T-helper 1 cell treated with Interleukin-12 subunit alpha and Interleukin-12 subunit beta and Interleukin-4 antibody, amounts not matched to agents 30 μg/mL and 1 μg/mL, for 36 hours (primary cell): Measurements from ENCODE around the gene RNF152.

Source experiments
- H3K27ac Mint-ChIP-seq: one replicate; pipeline ENCODE4 v1.8.0; 2021; ENCODE audit warnings: mild to moderate bottlenecking, mixed read lengths
- H3K27me3 Mint-ChIP-seq: one replicate; pipeline ENCODE4 v1.8.0; 2021; ENCODE audit warnings: low read depth, mixed read lengths
- H3K36me3 Mint-ChIP-seq: one replicate; pipeline ENCODE4 v1.8.0; 2021; ENCODE audit warnings: low read depth, mixed read lengths
- H3K4me1 Mint-ChIP-seq: one replicate; pipeline ENCODE4 v1.8.0; 2021; ENCODE audit warnings: low read depth, mixed read lengths
- H3K4me3 Mint-ChIP-seq: one replicate; pipeline ENCODE4 v1.8.0; 2021; ENCODE audit warnings: mild to moderate bottlenecking, moderate library complexity, mixed read lengths
- H3K9me3 Mint-ChIP-seq: one replicate; pipeline ENCODE4 v1.8.0; 2021; ENCODE audit warnings: mixed read lengths

The RNF152 gene

GRCh38 chr18:61892683-61893308, at the start of gene RNF152:
RNF152 (minus strand) TSS chr18:61893007; CDS start chr18:61816463, 76,544 bp downstream.
- peaks cover 66% of the 10 kb centered on the region for H3K27me3 Mint-ChIP-seq

GRCh38 chr18:61941948-61942471, 49.2 kb upstream of the RNF152 start:
- peaks cover 12% of the 10 kb centered on the region for H3K4me1 Mint-ChIP-seq
- H3K27ac Mint-ChIP-seq, result peak overlapping the region; percentile 63
- peak overlapping the region; percentile 11 for H3K4me3 Mint-ChIP-seq

More at GRCh38 chr18:61892683-61893308, at the start of gene RNF152:
- Mint-ChIP-seq H3K36me3 (no peaks in the 10 kb centered on the region), H3K4me1 (peaks cover 13% of the 10 kb centered on the region), H3K9me3 (no peaks in the 10 kb centered on the region), H3K4me3 (peak within 1 kb of the TSS; percentile 82), H3K27ac (no peak within 1 kb of the TSS)

GRCh38 chr18:61939046-61939674, 46.4 kb upstream of the RNF152 start:
- Mint-ChIP-seq H3K27me3 (peaks cover 41% of the 10 kb centered on the region), H3K9me3 (peaks cover 5% of the 10 kb centered on the region), H3K4me1 (peaks cover 11% of the 10 kb centered on the region), H3K4me3 (no peak overlapping the region), H3K36me3 (peaks cover 2% of the 10 kb centered on the region), H3K27ac (no peak overlapping the region)

More at GRCh38 chr18:61941948-61942471, 49.2 kb upstream of the RNF152 start:
- Mint-ChIP-seq H3K9me3 (peaks cover 8% of the 10 kb centered on the region), H3K27me3 (peaks cover 43% of the 10 kb centered on the region), H3K36me3 (peaks cover 2% of the 10 kb centered on the region)

GRCh38 chr18:61935362-61935761, 42.6 kb upstream of the RNF152 start:
- H3K36me3 Mint-ChIP-seq, result no peaks in the 10 kb centered on the region
- no peak overlapping the region for H3K27ac Mint-ChIP-seq
- peaks cover 1% of the 10 kb centered on the region for H3K4me1 Mint-ChIP-seq
- H3K9me3 Mint-ChIP-seq, result peaks cover 9% of the 10 kb centered on the region
- peaks cover 43% of the 10 kb centered on the region for H3K27me3 Mint-ChIP-seq
- no peak overlapping the region for H3K4me3 Mint-ChIP-seq

GRCh38 chr18:61931654-61932379, 39.0 kb upstream of the RNF152 start:
- peaks cover 27% of the 10 kb centered on the region for H3K9me3 Mint-ChIP-seq
- H3K27me3 Mint-ChIP-seq, result peaks cover 30% of the 10 kb centered on the region
- peaks cover 5% of the 10 kb centered on the region for H3K4me1 Mint-ChIP-seq
- H3K4me3 Mint-ChIP-seq, result no peak overlapping the region
- no peak overlapping the region for H3K27ac Mint-ChIP-seq
- H3K36me3 Mint-ChIP-seq, result peaks cover 4% of the 10 kb centered on the region

- H3K4me3 Mint-ChIP-seq, result no peak overlapping the region
- peaks cover 27% of the 10 kb centered on the region for H3K9me3 Mint-ChIP-seq
- no peak overlapping the region for H3K27ac Mint-ChIP-seq
- H3K4me1 Mint-ChIP-seq, result peaks cover 13% of the 10 kb centered on the region
- H3K27me3 Mint-ChIP-seq, result peaks cover 21% of the 10 kb centered on the region
- peaks cover 4% of the 10 kb centered on the region for H3K36me3 Mint-ChIP-seq
These were observed 37.3 kb upstream of the RNF152 start for GRCh38 chr18:61929881-61930640.

- Mint-ChIP-seq H3K36me3 (peaks cover 4% of the 10 kb centered on the region), H3K4me3 (peak overlapping the region; percentile 1), H3K27me3 (peaks cover 6% of the 10 kb centered on the region), H3K9me3 (peaks cover 32% of the 10 kb centered on the region), H3K4me1 (peaks cover 13% of the 10 kb centered on the region), H3K27ac (no peak overlapping the region)
These were observed 33.7 kb upstream of the RNF152 start for GRCh38 chr18:61926532-61926931.

GRCh38 chr18:61924550-61924949, 31.7 kb upstream of the RNF152 start:
- peaks cover 2% of the 10 kb centered on the region for H3K27me3 Mint-ChIP-seq
- H3K4me1 Mint-ChIP-seq, result peaks cover 13% of the 10 kb centered on the region
- H3K9me3 Mint-ChIP-seq, result peaks cover 24% of the 10 kb centered on the region
- H3K36me3 Mint-ChIP-seq, result peaks cover 2% of the 10 kb centered on the region
- no peak overlapping the region for H3K27ac Mint-ChIP-seq
- H3K4me3 Mint-ChIP-seq, result no peak overlapping the region

- Mint-ChIP-seq H3K9me3 (peaks cover 9% of the 10 kb centered on the region), H3K36me3 (no peaks in the 10 kb centered on the region), H3K4me3 (no peak overlapping the region), H3K27me3 (no peaks in the 10 kb centered on the region), H3K27ac (no peak overlapping the region), H3K4me1 (peaks cover 13% of the 10 kb centered on the region)
These were observed 29.6 kb upstream of the RNF152 start for GRCh38 chr18:61922435-61922834.

- Mint-ChIP-seq H3K9me3 (peaks cover 9% of the 10 kb centered on the region), H3K36me3 (no peaks in the 10 kb centered on the region), H3K4me1 (peaks cover 8% of the 10 kb centered on the region), H3K27me3 (no peaks in the 10 kb centered on the region), H3K4me3 (no peak overlapping the region), H3K27ac (no peak overlapping the region)
These were observed 28.9 kb upstream of the RNF152 start for GRCh38 chr18:61921621-61922235.

- Mint-ChIP-seq H3K36me3 (no peaks in the 10 kb centered on the region), H3K27ac (no peak overlapping the region), H3K4me1 (no peaks in the 10 kb centered on the region), H3K27me3 (peaks cover 4% of the 10 kb centered on the region), H3K9me3 (no peaks in the 10 kb centered on the region), H3K4me3 (no peak overlapping the region)
These were observed 25.0 kb upstream of the RNF152 start for GRCh38 chr18:61917818-61918217.

GRCh38 chr18:61912476-61912875, 19.7 kb upstream of the RNF152 start:
- H3K27ac Mint-ChIP-seq, result no peak overlapping the region

GRCh38 chr18:61910101-61910500, 17.3 kb upstream of the RNF152 start:
- H3K4me1 Mint-ChIP-seq, result no peaks in the 10 kb centered on the region
- no peaks in the 10 kb centered on the region for H3K36me3 Mint-ChIP-seq
- H3K27ac Mint-ChIP-seq, result no peak overlapping the region
- H3K9me3 Mint-ChIP-seq, result no peaks in the 10 kb centered on the region
- no peak overlapping the region for H3K4me3 Mint-ChIP-seq
- peaks cover 27% of the 10 kb centered on the region for H3K27me3 Mint-ChIP-seq

More at GRCh38 chr18:61912476-61912875, 19.7 kb upstream of the RNF152 start:
- Mint-ChIP-seq H3K4me1 (no peaks in the 10 kb centered on the region), H3K36me3 (no peaks in the 10 kb centered on the region), H3K4me3 (no peak overlapping the region), H3K27me3 (peaks cover 27% of the 10 kb centered on the region), H3K9me3 (no peaks in the 10 kb centered on the region)

GRCh38 chr18:61908661-61909060, 15.9 kb upstream of the RNF152 start:
- no peaks in the 10 kb centered on the region for H3K4me1 Mint-ChIP-seq
- no peaks in the 10 kb centered on the region for H3K9me3 Mint-ChIP-seq
- H3K4me3 Mint-ChIP-seq, result no peak overlapping the region
- H3K27ac Mint-ChIP-seq, result no peak overlapping the region
- peaks cover 22% of the 10 kb centered on the region for H3K27me3 Mint-ChIP-seq
- no peaks in the 10 kb centered on the region for H3K36me3 Mint-ChIP-seq
